WTC11 (cell line): ENCODE results near the gene CHCHD1. TPM values are rescaled to one million over a fixed set of nuclear protein-coding genes. Genes with fewer than 3 reads are reported as not detected.
A peak's percentile ranks its signal among the peaks of the same experiment; 100 is the strongest.

Experiments used
- ATAC-seq: fragments of 200-7000 bp; cut with Tn5 transposase; 2 replicates; pipeline ENCODE4 v1.10.0; 2021; ENCODE audit warnings: mild to moderate bottlenecking, moderate library complexity
- CTCF ChIA-PET: fragments of 300-600 bp; sonication (Branson Sonifier 250); formaldehyde crosslinking; loops from one replicate; lab custom pipeline; 2021; ENCODE audit warnings: antibody characterized with exemption; lab: Charles Lee
- POLR2A ChIA-PET: fragments of 350-600 bp; sonication (Branson Sonifier 250); formaldehyde crosslinking; loops from one replicate; lab custom pipeline; 2021; ENCODE audit warnings: antibody characterized with exemption; lab: Charles Lee
- DNase-seq: peaks from one replicate; pipeline ENCODE4 v3.0.0; 2021; ENCODE audit warnings: low spot score
- H3K27ac Mint-ChIP-seq: 2 replicates; pipeline ENCODE4 v1.8.0; 2021; ENCODE audit warnings: mixed read lengths
- H3K27me3 Mint-ChIP-seq: 2 replicates; pipeline ENCODE4 v1.8.0; 2021; ENCODE audit warnings: low read depth, mild to moderate bottlenecking, moderate library complexity, mixed read lengths
- H3K36me3 Mint-ChIP-seq: 2 replicates; pipeline ENCODE4 v1.8.0; 2021; ENCODE audit warnings: mixed read lengths
- H3K4me1 Mint-ChIP-seq: 2 replicates; pipeline ENCODE4 v1.8.0; 2022; ENCODE audit warnings: mixed read lengths
- H3K4me3 Mint-ChIP-seq: 2 replicates; pipeline ENCODE4 v1.8.0; 2021; ENCODE audit warnings: mild to moderate bottlenecking, moderate library complexity, mixed read lengths
- H3K9me3 Mint-ChIP-seq: 2 replicates; pipeline ENCODE4 v1.8.0; 2021; ENCODE audit warnings: mixed read lengths
- CREB1 ChIP-seq: sonication (generic); formaldehyde crosslinking; IDR thresholded peaks from 2 replicates; pipeline ENCODE4 v1.8.0; 2023; ENCODE audit warnings: mild to moderate bottlenecking, missing genetic modification reagents
- EMX1 ChIP-seq: fragments of 250-450 bp; sonication (Bioruptor Pico); IDR thresholded peaks from 2 replicates; pipeline ENCODE4 v1.8.0; 2021; ENCODE audit warnings: mild to moderate bottlenecking
- FOXK1 ChIP-seq: sonication (generic); formaldehyde crosslinking; IDR thresholded peaks from 2 replicates; pipeline ENCODE4 v1.8.0; 2022; ENCODE audit warnings: mild to moderate bottlenecking, moderate library complexity, missing genetic modification reagents
- HMGA2 ChIP-seq: fragments of 250-450 bp; sonication (Bioruptor Pico); IDR thresholded peaks from 2 replicates; pipeline ENCODE4 v1.4.0; 2021; ENCODE audit warnings: mild to moderate bottlenecking, moderate library complexity
- IRF2 ChIP-seq: sonication (generic); formaldehyde crosslinking; IDR thresholded peaks from 2 replicates; pipeline ENCODE4 v1.8.0; 2022; ENCODE audit warnings: low read depth, missing genetic modification reagents, borderline replicate concordance
- NFATC4 ChIP-seq: fragments of 250-450 bp; sonication (Bioruptor Pico); IDR thresholded peaks from 2 replicates; pipeline ENCODE4 v1.9.0; 2021; ENCODE audit warnings: mild to moderate bottlenecking
- NR3C1 ChIP-seq: sonication (generic); formaldehyde crosslinking; conservative IDR thresholded peaks from 2 replicates; pipeline ENCODE4 v1.8.1; 2023; ENCODE audit warnings: low read depth, mild to moderate bottlenecking, missing genetic modification reagents
- RORB ChIP-seq: fragments of 250-450 bp; sonication (Bioruptor Pico); IDR thresholded peaks from 2 replicates; pipeline ENCODE4 v1.9.0; 2021; ENCODE audit warnings: mild to moderate bottlenecking
- TP53 ChIP-seq: sonication (generic); formaldehyde crosslinking; IDR thresholded peaks from 2 replicates; pipeline ENCODE4 v1.8.1; 2023; ENCODE audit warnings: mild to moderate bottlenecking, missing genetic modification reagents
- ZNF232 ChIP-seq: sonication (generic); formaldehyde crosslinking; IDR thresholded peaks from 2 replicates; pipeline ENCODE4 v1.8.0; 2022; ENCODE audit warnings: mild to moderate bottlenecking, missing genetic modification reagents
- ZNF263 ChIP-seq: sonication (generic); formaldehyde crosslinking; IDR thresholded peaks from 2 replicates; pipeline ENCODE4 v1.8.1; 2022; ENCODE audit warnings: low read depth, mild to moderate bottlenecking, moderate library complexity, missing genetic modification reagents
- ZNF396 ChIP-seq: fragments of 250-450 bp; sonication (Bioruptor Pico); IDR thresholded peaks from 2 replicates; pipeline ENCODE4 v1.8.0; 2021; ENCODE audit warnings: mild to moderate bottlenecking, moderate library complexity, borderline replicate concordance
- ZNF416 ChIP-seq: fragments of 250-450 bp; sonication (Bioruptor Pico); IDR thresholded peaks from 2 replicates; pipeline ENCODE4 v1.9.0; 2021; ENCODE audit warnings: mild to moderate bottlenecking, inconsistent platforms
- total RNA-seq: library from RNA; stranded (reverse); gene quantifications from 3 replicates; pipeline ENCODE4 v1.2.3, GENCODE V29; 2021
- TF ChIP-seq, protein P1 (sequence below): sonication (generic); formaldehyde crosslinking; IDR thresholded peaks from 2 replicates; pipeline ENCODE4 v1.8.1; 2023; ENCODE audit warnings: mild to moderate bottlenecking, missing genetic modification reagents, moderate library complexity
- TF ChIP-seq, protein P2 (sequence below): sonication (generic); formaldehyde crosslinking; conservative IDR thresholded peaks from 2 replicates; pipeline ENCODE4 v1.8.1; 2022; ENCODE audit warnings: mild to moderate bottlenecking, missing genetic modification reagents
- TF ChIP-seq, protein P3 (sequence below): sonication (generic); formaldehyde crosslinking; IDR thresholded peaks from 2 replicates; pipeline ENCODE4 v1.8.0; 2022; ENCODE audit warnings: mild to moderate bottlenecking, missing genetic modification reagents
- TF ChIP-seq, protein P4 (sequence below): sonication (generic); formaldehyde crosslinking; conservative IDR thresholded peaks from 2 replicates; pipeline ENCODE4 v1.8.1; 2023; ENCODE audit warnings: mild to moderate bottlenecking, low read depth, missing genetic modification reagents, moderate library complexity
- TF ChIP-seq, protein P5 (sequence below): sonication (generic); formaldehyde crosslinking; IDR thresholded peaks from 2 replicates; pipeline ENCODE4 v1.8.1; 2022; ENCODE audit warnings: low read depth, mild to moderate bottlenecking, moderate library complexity, missing genetic modification reagents, borderline replicate concordance
- TF ChIP-seq, protein P6 (sequence below): sonication (generic); formaldehyde crosslinking; IDR thresholded peaks from 2 replicates; pipeline ENCODE4 v1.8.0; 2023; ENCODE audit warnings: missing genetic modification reagents
- TF ChIP-seq, protein P7 (sequence below): sonication (generic); formaldehyde crosslinking; IDR thresholded peaks from 2 replicates; pipeline ENCODE4 v1.8.0; 2023; ENCODE audit warnings: mild to moderate bottlenecking, missing genetic modification reagents
- TF ChIP-seq, protein P8 (sequence below): sonication (generic); formaldehyde crosslinking; IDR thresholded peaks from 2 replicates; pipeline ENCODE4 v1.8.1; 2022; ENCODE audit warnings: mild to moderate bottlenecking, moderate library complexity, missing genetic modification reagents
- TF ChIP-seq, protein P9 (sequence below): sonication (generic); formaldehyde crosslinking; IDR thresholded peaks from 2 replicates; pipeline ENCODE4 v1.8.0; 2022; ENCODE audit warnings: mild to moderate bottlenecking, missing genetic modification reagents

CHCHD1 gene
- total RNA-seq, 1 experiment from 2014 or later: 45.9 TPM

DNA sequence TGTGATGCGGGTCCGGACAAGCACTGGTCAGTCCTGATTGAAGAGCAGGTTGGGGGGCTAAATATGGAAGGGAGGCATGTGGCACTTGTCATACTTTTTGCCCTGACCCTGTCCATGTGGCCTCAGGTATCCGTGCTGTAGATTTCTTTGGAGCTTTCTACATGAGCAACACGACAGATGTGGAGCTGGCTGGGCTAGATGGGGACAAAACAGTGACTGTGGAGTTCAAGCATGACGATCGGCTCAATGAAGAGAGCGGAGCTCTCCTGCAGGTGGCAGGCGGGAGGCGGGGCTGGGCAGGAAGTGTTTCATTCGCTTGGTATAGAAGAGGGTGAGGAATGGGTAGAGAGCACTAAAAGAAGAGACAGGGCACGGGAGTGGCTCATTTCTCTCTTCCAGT lies 13.0 kb upstream of the CHCHD1 start:
- Mint-ChIP-seq H3K4me3 (no peak overlapping the region), H3K27ac (peak overlapping the region; percentile 10; the same call in 1 of the 2 replicates), H3K4me1 (peaks cover 20% of the 10 kb centered on the region), H3K27me3 (no peaks in the 10 kb centered on the region), H3K9me3 (no peaks in the 10 kb centered on the region), H3K36me3 (peaks cover 51% of the 10 kb centered on the region)
- TF ChIP-seq ZNF232 (no peak), ZNF263 (CRISPR knock-in tag) (no peak), ZNF416 (CRISPR knock-in tag) (no peak)
- TF ChIP-seq, protein P1, sequence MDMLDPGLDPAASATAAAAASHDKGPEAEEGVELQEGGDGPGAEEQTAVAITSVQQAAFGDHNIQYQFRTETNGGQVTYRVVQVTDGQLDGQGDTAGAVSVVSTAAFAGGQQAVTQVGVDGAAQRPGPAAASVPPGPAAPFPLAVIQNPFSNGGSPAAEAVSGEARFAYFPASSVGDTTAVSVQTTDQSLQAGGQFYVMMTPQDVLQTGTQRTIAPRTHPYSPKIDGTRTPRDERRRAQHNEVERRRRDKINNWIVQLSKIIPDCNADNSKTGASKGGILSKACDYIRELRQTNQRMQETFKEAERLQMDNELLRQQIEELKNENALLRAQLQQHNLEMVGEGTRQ (CRISPR knock-in tag): no peak
- TF ChIP-seq, protein P2, sequence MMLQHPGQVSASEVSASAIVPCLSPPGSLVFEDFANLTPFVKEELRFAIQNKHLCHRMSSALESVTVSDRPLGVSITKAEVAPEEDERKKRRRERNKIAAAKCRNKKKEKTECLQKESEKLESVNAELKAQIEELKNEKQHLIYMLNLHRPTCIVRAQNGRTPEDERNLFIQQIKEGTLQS (CRISPR knock-in tag): no peak
- TF ChIP-seq, protein P3, sequence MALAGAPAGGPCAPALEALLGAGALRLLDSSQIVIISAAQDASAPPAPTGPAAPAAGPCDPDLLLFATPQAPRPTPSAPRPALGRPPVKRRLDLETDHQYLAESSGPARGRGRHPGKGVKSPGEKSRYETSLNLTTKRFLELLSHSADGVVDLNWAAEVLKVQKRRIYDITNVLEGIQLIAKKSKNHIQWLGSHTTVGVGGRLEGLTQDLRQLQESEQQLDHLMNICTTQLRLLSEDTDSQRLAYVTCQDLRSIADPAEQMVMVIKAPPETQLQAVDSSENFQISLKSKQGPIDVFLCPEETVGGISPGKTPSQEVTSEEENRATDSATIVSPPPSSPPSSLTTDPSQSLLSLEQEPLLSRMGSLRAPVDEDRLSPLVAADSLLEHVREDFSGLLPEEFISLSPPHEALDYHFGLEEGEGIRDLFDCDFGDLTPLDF (CRISPR knock-in tag): no peak
- peak; percentile 25 for DNase-seq
- POLR2A ChIA-PET: no interaction called here
- CTCF ChIA-PET: interaction anchor here (0.5 to 1.3 kb wide), 6 partner anchors 13 to 190 kb away, joined by 3 to 7 read pairs (median 4); partner anchors contain the start of gene ZSWIM8
- peak; percentile 22 for ATAC-seq

DNA sequence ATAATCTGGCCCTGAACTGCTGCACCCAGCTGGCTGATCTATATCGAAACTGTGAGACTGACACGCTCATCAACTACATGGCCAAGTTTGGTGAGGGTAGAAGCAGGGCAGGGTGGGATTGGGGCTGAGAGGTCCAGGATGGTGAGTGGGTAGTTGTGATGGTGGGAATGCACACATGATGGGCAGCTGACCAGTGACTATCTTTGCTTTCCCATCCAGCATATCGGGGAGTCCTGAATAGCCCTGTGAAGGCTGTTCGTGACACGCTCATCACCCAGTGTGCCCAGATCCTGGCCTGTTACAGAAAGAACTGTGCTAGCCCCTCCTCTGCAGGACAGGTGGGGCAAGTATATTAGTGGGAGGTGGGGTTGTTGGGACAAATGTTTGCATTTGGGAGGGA lies 12.5 kb upstream of the CHCHD1 start:
- Mint-ChIP-seq H3K4me3 (no peak overlapping the region), H3K27me3 (no peaks in the 10 kb centered on the region), H3K9me3 (no peaks in the 10 kb centered on the region), H3K36me3 (peaks cover 50% of the 10 kb centered on the region), H3K4me1 (peaks cover 24% of the 10 kb centered on the region), H3K27ac (peak overlapping the region; percentile 10; the same call in 1 of the 2 replicates)
- DNase-seq (no peak), ATAC-seq (no peak)
- ChIA-PET CTCF (interaction anchor here (0.5 to 1.3 kb wide), 3 partner anchors 13 to 189 kb away, joined by 3 to 7 read pairs (median 4); partner anchors contain the start of gene ZSWIM8), POLR2A (no interaction called here)
- TF ChIP-seq ZNF396 (CRISPR knock-in tag) (no peak), FOXK1 (no peak), CREB1 (no peak), HMGA2 (no peak), IRF2 (no peak), TP53 (no peak), NFATC4 (CRISPR knock-in tag) (no peak), RORB (CRISPR knock-in tag) (no peak), EMX1 (CRISPR knock-in tag) (no peak), NR3C1 (CRISPR knock-in tag) (no peak)
- TF ChIP-seq, protein P4, sequence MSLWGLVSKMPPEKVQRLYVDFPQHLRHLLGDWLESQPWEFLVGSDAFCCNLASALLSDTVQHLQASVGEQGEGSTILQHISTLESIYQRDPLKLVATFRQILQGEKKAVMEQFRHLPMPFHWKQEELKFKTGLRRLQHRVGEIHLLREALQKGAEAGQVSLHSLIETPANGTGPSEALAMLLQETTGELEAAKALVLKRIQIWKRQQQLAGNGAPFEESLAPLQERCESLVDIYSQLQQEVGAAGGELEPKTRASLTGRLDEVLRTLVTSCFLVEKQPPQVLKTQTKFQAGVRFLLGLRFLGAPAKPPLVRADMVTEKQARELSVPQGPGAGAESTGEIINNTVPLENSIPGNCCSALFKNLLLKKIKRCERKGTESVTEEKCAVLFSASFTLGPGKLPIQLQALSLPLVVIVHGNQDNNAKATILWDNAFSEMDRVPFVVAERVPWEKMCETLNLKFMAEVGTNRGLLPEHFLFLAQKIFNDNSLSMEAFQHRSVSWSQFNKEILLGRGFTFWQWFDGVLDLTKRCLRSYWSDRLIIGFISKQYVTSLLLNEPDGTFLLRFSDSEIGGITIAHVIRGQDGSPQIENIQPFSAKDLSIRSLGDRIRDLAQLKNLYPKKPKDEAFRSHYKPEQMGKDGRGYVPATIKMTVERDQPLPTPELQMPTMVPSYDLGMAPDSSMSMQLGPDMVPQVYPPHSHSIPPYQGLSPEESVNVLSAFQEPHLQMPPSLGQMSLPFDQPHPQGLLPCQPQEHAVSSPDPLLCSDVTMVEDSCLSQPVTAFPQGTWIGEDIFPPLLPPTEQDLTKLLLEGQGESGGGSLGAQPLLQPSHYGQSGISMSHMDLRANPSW (CRISPR knock-in tag): no peak
- TF ChIP-seq, protein P5, sequence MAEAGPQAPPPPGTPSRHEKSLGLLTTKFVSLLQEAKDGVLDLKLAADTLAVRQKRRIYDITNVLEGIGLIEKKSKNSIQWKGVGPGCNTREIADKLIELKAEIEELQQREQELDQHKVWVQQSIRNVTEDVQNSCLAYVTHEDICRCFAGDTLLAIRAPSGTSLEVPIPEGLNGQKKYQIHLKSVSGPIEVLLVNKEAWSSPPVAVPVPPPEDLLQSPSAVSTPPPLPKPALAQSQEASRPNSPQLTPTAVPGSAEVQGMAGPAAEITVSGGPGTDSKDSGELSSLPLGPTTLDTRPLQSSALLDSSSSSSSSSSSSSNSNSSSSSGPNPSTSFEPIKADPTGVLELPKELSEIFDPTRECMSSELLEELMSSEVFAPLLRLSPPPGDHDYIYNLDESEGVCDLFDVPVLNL: no peak
- TF ChIP-seq, protein P6, sequence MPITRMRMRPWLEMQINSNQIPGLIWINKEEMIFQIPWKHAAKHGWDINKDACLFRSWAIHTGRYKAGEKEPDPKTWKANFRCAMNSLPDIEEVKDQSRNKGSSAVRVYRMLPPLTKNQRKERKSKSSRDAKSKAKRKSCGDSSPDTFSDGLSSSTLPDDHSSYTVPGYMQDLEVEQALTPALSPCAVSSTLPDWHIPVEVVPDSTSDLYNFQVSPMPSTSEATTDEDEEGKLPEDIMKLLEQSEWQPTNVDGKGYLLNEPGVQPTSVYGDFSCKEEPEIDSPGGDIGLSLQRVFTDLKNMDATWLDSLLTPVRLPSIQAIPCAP (CRISPR knock-in tag): no peak
- TF ChIP-seq, protein P7, sequence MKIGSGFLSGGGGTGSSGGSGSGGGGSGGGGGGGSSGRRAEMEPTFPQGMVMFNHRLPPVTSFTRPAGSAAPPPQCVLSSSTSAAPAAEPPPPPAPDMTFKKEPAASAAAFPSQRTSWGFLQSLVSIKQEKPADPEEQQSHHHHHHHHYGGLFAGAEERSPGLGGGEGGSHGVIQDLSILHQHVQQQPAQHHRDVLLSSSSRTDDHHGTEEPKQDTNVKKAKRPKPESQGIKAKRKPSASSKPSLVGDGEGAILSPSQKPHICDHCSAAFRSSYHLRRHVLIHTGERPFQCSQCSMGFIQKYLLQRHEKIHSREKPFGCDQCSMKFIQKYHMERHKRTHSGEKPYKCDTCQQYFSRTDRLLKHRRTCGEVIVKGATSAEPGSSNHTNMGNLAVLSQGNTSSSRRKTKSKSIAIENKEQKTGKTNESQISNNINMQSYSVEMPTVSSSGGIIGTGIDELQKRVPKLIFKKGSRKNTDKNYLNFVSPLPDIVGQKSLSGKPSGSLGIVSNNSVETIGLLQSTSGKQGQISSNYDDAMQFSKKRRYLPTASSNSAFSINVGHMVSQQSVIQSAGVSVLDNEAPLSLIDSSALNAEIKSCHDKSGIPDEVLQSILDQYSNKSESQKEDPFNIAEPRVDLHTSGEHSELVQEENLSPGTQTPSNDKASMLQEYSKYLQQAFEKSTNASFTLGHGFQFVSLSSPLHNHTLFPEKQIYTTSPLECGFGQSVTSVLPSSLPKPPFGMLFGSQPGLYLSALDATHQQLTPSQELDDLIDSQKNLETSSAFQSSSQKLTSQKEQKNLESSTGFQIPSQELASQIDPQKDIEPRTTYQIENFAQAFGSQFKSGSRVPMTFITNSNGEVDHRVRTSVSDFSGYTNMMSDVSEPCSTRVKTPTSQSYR (CRISPR knock-in tag): no peak
- TF ChIP-seq, protein P8, sequence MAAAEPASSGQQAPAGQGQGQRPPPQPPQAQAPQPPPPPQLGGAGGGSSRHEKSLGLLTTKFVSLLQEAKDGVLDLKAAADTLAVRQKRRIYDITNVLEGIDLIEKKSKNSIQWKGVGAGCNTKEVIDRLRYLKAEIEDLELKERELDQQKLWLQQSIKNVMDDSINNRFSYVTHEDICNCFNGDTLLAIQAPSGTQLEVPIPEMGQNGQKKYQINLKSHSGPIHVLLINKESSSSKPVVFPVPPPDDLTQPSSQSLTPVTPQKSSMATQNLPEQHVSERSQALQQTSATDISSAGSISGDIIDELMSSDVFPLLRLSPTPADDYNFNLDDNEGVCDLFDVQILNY (CRISPR knock-in tag): no peak
- TF ChIP-seq, protein P9, sequence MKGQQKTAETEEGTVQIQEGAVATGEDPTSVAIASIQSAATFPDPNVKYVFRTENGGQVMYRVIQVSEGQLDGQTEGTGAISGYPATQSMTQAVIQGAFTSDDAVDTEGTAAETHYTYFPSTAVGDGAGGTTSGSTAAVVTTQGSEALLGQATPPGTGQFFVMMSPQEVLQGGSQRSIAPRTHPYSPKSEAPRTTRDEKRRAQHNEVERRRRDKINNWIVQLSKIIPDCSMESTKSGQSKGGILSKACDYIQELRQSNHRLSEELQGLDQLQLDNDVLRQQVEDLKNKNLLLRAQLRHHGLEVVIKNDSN (CRISPR knock-in tag): no peak
